Tibial nerve (tissue), 4 donors: ENCODE results near the gene EIF2A. TPM values are rescaled to one million over a fixed set of nuclear protein-coding genes. Genes with fewer than 3 reads are reported as not detected.

Source experiments
- DNase-seq, 2 donors: peaks; one replicate each; pipeline ENCODE4 v3.0.0-alpha.2; 2019; ENCODE audit warnings: low spot score in 2 of 2
- H3K27ac ChIP-seq, 4 donors: fragments of 200-600 bp; sonication (generic) in 3 of 4; one replicate each; pipeline ENCODE4 v1.5.1; 2017 to 2019; ENCODE audit warnings: mild to moderate bottlenecking in 1 of 4
- H3K27me3 ChIP-seq, 2 donors: fragments of 200-600 bp; sonication (generic) in 1 of 2; one replicate each; pipeline versions ENCODE4 v1.5.1 to v1.6.0; 2017 to 2019
- H3K36me3 ChIP-seq, 3 donors: fragments of 200-600 bp; sonication (generic); one replicate each; pipeline ENCODE4 v1.5.1; 2018 to 2019
- H3K4me1 ChIP-seq, 4 donors: fragments of 200-600 bp; sonication (generic) in 3 of 4; one replicate each; pipeline ENCODE4 v1.5.1; 2017 to 2019
- H3K4me3 ChIP-seq, 4 donors: fragments of 200-600 bp; sonication (generic) in 3 of 4; one replicate each; pipeline ENCODE4 v1.5.1; 2017 to 2019; ENCODE audit warnings: mild to moderate bottlenecking in 1 of 4, moderate library complexity in 1 of 4
- H3K9me3 ChIP-seq, 4 donors: fragments of 200-600 bp; sonication (generic) in 3 of 4; one replicate each; pipeline ENCODE4 v1.5.1; 2017 to 2019
- CTCF ChIP-seq, 5 experiments: fragments of 200-600 bp in 3 of 5; fragments of 450-650 bp in 2 of 5; sonication (generic) in 3 of 5; IDR thresholded peaks; one replicate each; pipeline ENCODE4 v1.5.1; 2016 to 2019; ENCODE audit warnings: antibody characterized with exemption in 5 of 5, mild to moderate bottlenecking in 3 of 5, moderate library complexity in 2 of 5
- EP300 ChIP-seq, 2 donors: sonication (generic); formaldehyde crosslinking; IDR thresholded peaks; one replicate each; pipeline ENCODE4 v1.6.1; 2017; ENCODE audit warnings: antibody characterized with exemption in 2 of 2, mild to moderate bottlenecking in 1 of 2
- POLR2A ChIP-seq, 2 donors: fragments of 450-650 bp; IDR thresholded peaks; one replicate each; pipeline ENCODE4 v1.6.1; 2017; ENCODE audit warnings: antibody characterized with exemption in 2 of 2, mild to moderate bottlenecking in 2 of 2, moderate library complexity in 2 of 2
- WGBS, 2 donors: methylation state at CpG; one replicate each; pipeline ENCODE4 v1.1.5; 2018; 5-methylcytosine and 5-hydroxymethylcytosine counted together
- total RNA-seq, 4 donors: library from RNA; depleted of rRNA; stranded (reverse); fragments of >200 nt; gene quantifications; one replicate each; pipeline ENCODE4 v1.1.0, GENCODE V29; 2016

Gene EIF2A
- total RNA-seq, 4 donors from 2014 or later: 84.7 to 103 (median 100) TPM

- no peaks in the 10 kb centered on the region for H3K4me1 ChIP-seq
- H3K27ac ChIP-seq: no peak overlapping the region
- no peaks in the 10 kb centered on the region for H3K27me3 ChIP-seq
- WGBS, 2 donors: 76 to 81% methylated on average over 24 of the region's 24 CpGs
- TF ChIP-seq POLR2A (IDR thresholded peaks at IDR 0.05): no peak
- TF ChIP-seq CTCF (IDR thresholded peaks at IDR 0.05): no peak
- TF ChIP-seq EP300 (IDR thresholded peaks at IDR 0.05): no peak
- peak overlapping the region in 3 of 4 donors; percentile 11 to 41 (median 12) for H3K4me3 ChIP-seq
- no peaks in the 10 kb centered on the region for H3K36me3 ChIP-seq
- no peak for DNase-seq
- H3K9me3 ChIP-seq: peaks cover 0 to 4% (median 0%) of the 10 kb centered on the region in 4 donors
These were observed 26.2 kb upstream of the EIF2A start for GRCh38 chr3:150520408-150520807.

GRCh38 chr3:150521463-150521862, 25.1 kb upstream of the EIF2A start:
- Histone ChIP-seq H3K27me3 (no peaks in the 10 kb centered on the region), H3K36me3 (no peaks in the 10 kb centered on the region), H3K4me1 (no peaks in the 10 kb centered on the region), H3K27ac (no peak overlapping the region), H3K9me3 (peaks cover 0 to 4% (median 0%) of the 10 kb centered on the region in 4 donors), H3K4me3 (no peak overlapping the region)
- WGBS, 2 donors: 37 to 53% methylated on average over 2 of the region's 2 CpGs
- no peak for DNase-seq
- TF ChIP-seq POLR2A (IDR thresholded peaks at IDR 0.05) (no peak), CTCF (IDR thresholded peaks at IDR 0.05) (no peak), EP300 (IDR thresholded peaks at IDR 0.05) (no peak)

- DNase-seq: no peak
- Histone ChIP-seq H3K36me3 (no peaks in the 10 kb centered on the region), H3K27ac (no peak overlapping the region), H3K9me3 (no peaks in the 10 kb centered on the region), H3K4me3 (no peak overlapping the region), H3K4me1 (peaks cover 0 to 8% (median 0%) of the 10 kb centered on the region in 4 donors), H3K27me3 (no peaks in the 10 kb centered on the region)
- TF ChIP-seq CTCF (IDR thresholded peaks at IDR 0.05): no peak
- TF ChIP-seq EP300 (IDR thresholded peaks at IDR 0.05): no peak
- TF ChIP-seq POLR2A (IDR thresholded peaks at IDR 0.05): no peak
- 39 to 57% methylated on average over 2 of the region's 2 CpGs for WGBS, 2 donors
These were observed 23.0 kb upstream of the EIF2A start for GRCh38 chr3:150523538-150523937.

- no peaks in the 10 kb centered on the region for H3K27me3 ChIP-seq
- no peak overlapping the region for H3K27ac ChIP-seq
- DNase-seq: no peak
- peaks cover 0 to 8% (median 0%) of the 10 kb centered on the region in 4 donors for H3K4me1 ChIP-seq
- H3K4me3 ChIP-seq: no peak overlapping the region
- H3K9me3 ChIP-seq: no peaks in the 10 kb centered on the region
- H3K36me3 ChIP-seq: no peaks in the 10 kb centered on the region
- TF ChIP-seq EP300 (IDR thresholded peaks at IDR 0.05): no peak
- TF ChIP-seq CTCF (IDR thresholded peaks at IDR 0.05): no peak
- no peak for TF ChIP-seq POLR2A (IDR thresholded peaks at IDR 0.05)
- 54 to 60% methylated on average over 10 of the region's 10 CpGs for WGBS, 2 donors
These were observed 18.9 kb upstream of the EIF2A start for GRCh38 chr3:150527464-150528255.

- Histone ChIP-seq H3K4me1 (peaks cover 0 to 8% (median 0%) of the 10 kb centered on the region in 4 donors), H3K9me3 (no peaks in the 10 kb centered on the region), H3K4me3 (no peak overlapping the region), H3K27ac (no peak overlapping the region), H3K36me3 (no peaks in the 10 kb centered on the region), H3K27me3 (no peaks in the 10 kb centered on the region)
- 5 to 9% methylated on average over 2 of the region's 2 CpGs for WGBS, 2 donors
- no peak for DNase-seq
- peak in 3 of 5 experiments; percentile 11 to 20 (median 16) for TF ChIP-seq CTCF (IDR thresholded peaks at IDR 0.05)
- no peak for TF ChIP-seq EP300 (IDR thresholded peaks at IDR 0.05)
- no peak for TF ChIP-seq POLR2A (IDR thresholded peaks at IDR 0.05)
These were observed 18.2 kb upstream of the EIF2A start for GRCh38 chr3:150528354-150528797.
